HepG2 (cell line): ENCODE data around the gene OFD1. TPM values are rescaled to one million over a fixed set of nuclear protein-coding genes. Genes with fewer than 3 reads are reported as not detected.

Experiments used
- ATAC-seq: fragments of 200-7000 bp; cut with Tn5 transposase; 3 replicates; pipeline ENCODE4 v1.9.1; 2020; ENCODE audit warnings: mild to moderate bottlenecking, moderate library complexity
- BruUV-seq: library from RNA; stranded (reverse); fragments of 400-500 nt; replicated peaks from 2 replicates; lab custom pipeline; 2021; lab: Mats Ljungman, UMichigan
- CTCF ChIA-PET: fragments of 300-600 bp; formaldehyde crosslinking; extraction: SDS; loops from one replicate; lab custom pipeline; 2021; ENCODE audit warnings: low total read pairs, inconsistent platforms, low intra/inter-chr PET ratio; lab: Yijun Ruan, JAX
- POLR2A ChIA-PET: fragments of 350-600 bp; sonication (Branson Sonifier 250); formaldehyde crosslinking; loops from one replicate; lab custom pipeline; 2020; ENCODE audit warnings: antibody characterized with exemption, inconsistent platforms; lab: Yijun Ruan, JAX
- DNase-seq: peaks from one replicate; pipeline ENCODE4 v3.0.0-alpha.2; 2015; ENCODE audit warnings: low spot score
- FAIRE-seq: peaks from 3 replicates; lab custom pipeline; 2011; peaks lifted over from hg19 to GRCh38; lab: Jason Lieb, UNC
- H2AFZ ChIP-seq: one replicate; pipeline ENCODE4 v1.6.1; 2011; ENCODE audit warnings: low read length, inconsistent platforms
- H3K27ac ChIP-seq: fragments of 300-600 bp; 3 replicates; pipeline ENCODE4 v1.8.0; 2011; ENCODE audit warnings: mixed run types, mild to moderate bottlenecking, mixed read lengths, low read length, inconsistent platforms; ENCODE audit not compliant: insufficient read depth; ENCODE audit errors: extremely low read length
- H3K27me3 ChIP-seq, 2 experiments: fragments of 200-600 bp in 1 of 2; 2 replicates in 1 of 2; 3 replicates in 1 of 2; pipeline versions ENCODE4 v1.6.0 to v1.8.0; 2011; ENCODE audit warnings: low read length in 2 of 2, mild to moderate bottlenecking in 2 of 2, moderate library complexity in 2 of 2, inconsistent platforms in 1 of 2; ENCODE audit not compliant: insufficient read depth in 2 of 2, control insufficient read depth in 1 of 2
- H3K36me3 ChIP-seq, 2 experiments: fragments of 200-600 bp in 1 of 2; replicated peaks in 1 of 2; 2 replicates in 1 of 2; 3 replicates in 1 of 2; pipeline versions ENCODE4 v1.5.1 to v1.8.0; 2011; ENCODE audit warnings: low read length in 2 of 2, inconsistent platforms in 1 of 2; ENCODE audit not compliant: insufficient read depth in 2 of 2, control insufficient read depth in 1 of 2
- H3K4me1 ChIP-seq: 2 replicates; pipeline ENCODE4 v1.5.1; 2012; ENCODE audit warnings: low read length, inconsistent platforms; ENCODE audit not compliant: insufficient read depth
- H3K4me2 ChIP-seq: 2 replicates; pipeline ENCODE4 v1.6.0; 2011; ENCODE audit warnings: low read depth, low read length, inconsistent platforms
- H3K4me3 ChIP-seq, 3 experiments: fragments of 200-600 bp in 1 of 3; sonication (generic), shearing (Covaris generic) in 1 of 3; replicated peaks in 1 of 3; 2 replicates each; pipeline ENCODE4 v1.5.1; 2011 to 2016; ENCODE audit warnings: low read length in 3 of 3, inconsistent platforms in 2 of 3, low read depth in 2 of 3, mild to moderate bottlenecking in 2 of 3, control low read depth in 1 of 3, mixed read lengths in 1 of 3; ENCODE audit not compliant: insufficient read depth in 1 of 3
- H3K79me2 ChIP-seq: one replicate; pipeline ENCODE4 v1.6.1; 2011; ENCODE audit warnings: low read length, inconsistent platforms; ENCODE audit not compliant: insufficient read depth
- H3K9ac ChIP-seq: 2 replicates; pipeline ENCODE4 v1.6.0; 2011; ENCODE audit warnings: mild to moderate bottlenecking, low read depth, low read length, inconsistent platforms; ENCODE audit not compliant: insufficient read depth
- H3K9me3 ChIP-seq: 2 replicates; pipeline ENCODE4 v1.5.1; 2012; ENCODE audit warnings: mild to moderate bottlenecking, low read length
- H4K20me1 ChIP-seq: 2 replicates; pipeline ENCODE4 v1.6.0; 2011; ENCODE audit warnings: inconsistent platforms, mild to moderate bottlenecking, low read length, moderate library complexity; ENCODE audit not compliant: insufficient read depth
- KDM2A ChIP-seq: sonication (generic); formaldehyde crosslinking; IDR thresholded peaks from 2 replicates; pipeline ENCODE4 v1.4.0; 2020; ENCODE audit warnings: low read depth, missing genetic modification reagents, borderline replicate concordance
- WGBS: methylation state at CpG from one replicate; pipeline ENCODE4 v1.1.6; 2017; ENCODE audit warnings: low lambda C conversion rate; 5-methylcytosine and 5-hydroxymethylcytosine counted together
- in situ Hi-C: cut with HindIII; loops from 2 replicates; pipeline ENCODE4 v1.10.0; 2017; ENCODE audit warnings: low pct_unique_long_range_greater_than_20kb; ENCODE audit not compliant: extremely low pct_ligation_motif_present
- intact Hi-C: fragments of 100-400 bp; cut with micrococcal nuclease; formaldehyde crosslinking; loops from one replicate; pipeline ENCODE4 v1.10.0; 2022; ENCODE audit not compliant: unreplicated experiment
- polyA plus RNA-seq, 8 experiments: library from polyadenylated mRNA; depleted of rRNA in 3 of 8; stranded (reverse) in 7 of 8; unstranded in 1 of 8; fragments of >200 nt; fragmentation: Illumina TruSeq in 4 of 8; extraction: Trizol in 4 of 8; gene quantifications; 2 replicates each; pipeline versions ENCODE4 v1.2.1 to v1.2.3, GENCODE V29; 2011 to 2016; ENCODE audit warnings: low read depth in 4 of 8, missing spikeins in 1 of 8, mixed read lengths in 1 of 8; ENCODE audit not compliant: insufficient read depth in 1 of 8
- total RNA-seq, 5 experiments: library from RNA; depleted of rRNA; stranded (reverse); fragments of >200 nt; fragmentation: Illumina TruSeq; extraction: Trizol; gene quantifications; 2 replicates each; pipeline ENCODE4 v1.2.3, GENCODE V29; 2016; ENCODE audit warnings: low read depth in 1 of 5
- TF ChIP-seq, protein P1 (sequence below): sonication (generic); formaldehyde crosslinking; IDR thresholded peaks from 2 replicates; pipeline ENCODE4 v1.5.0; 2020; ENCODE audit warnings: mild to moderate bottlenecking, missing genetic modification reagents, moderate library complexity
- TF ChIP-seq, protein P2 (sequence below): sonication (generic); formaldehyde crosslinking; IDR thresholded peaks from 2 replicates; pipeline ENCODE4 v1.4.0; 2020; ENCODE audit warnings: missing genetic modification reagents

The OFD1 gene
- total and polyA plus RNA-seq, 2 of the 13 experiments (the other 11 are each of a cell fraction or from before 2014, with no cell fraction given), result 14.9 to 16.4 TPM

DNA sequence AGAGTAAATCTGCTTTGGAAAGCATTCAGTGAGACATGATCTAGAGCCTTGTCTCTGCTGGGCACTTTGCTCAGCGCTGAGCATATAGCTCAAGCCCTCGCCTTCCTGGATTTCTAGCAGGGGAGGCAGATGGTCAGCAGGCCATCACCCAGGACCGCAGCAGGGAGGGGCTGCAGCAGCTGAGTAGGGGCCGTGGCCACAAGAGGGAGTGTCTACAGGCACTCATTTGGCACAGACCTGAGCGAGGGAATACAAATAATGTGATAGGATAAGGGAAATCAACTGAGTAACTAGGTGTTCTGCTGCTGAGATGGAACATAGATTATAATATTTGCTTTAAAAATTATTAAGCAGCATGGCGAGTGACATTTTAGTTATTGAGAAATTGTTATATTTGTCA, 30.2 kb downstream of the OFD1 start:
- H4K20me1 ChIP-seq, result no peaks in the 10 kb centered on the region
- 91% methylated on average over 4 of the region's 6 CpGs for WGBS
- H3K79me2 ChIP-seq, result no peaks in the 10 kb centered on the region
- intact Hi-C loops, result loop anchor here (1.0 kb wide), 1 partner anchor 268 kb away; no protein-coding TSS in a partner anchor
- no peaks in the 10 kb centered on the region for H3K4me1 ChIP-seq
- CTCF ChIA-PET, result interaction anchor here (1.2 kb wide), 1 partner anchor 268 kb away, joined by 3 read pairs; no protein-coding TSS in a partner anchor
- H3K36me3 ChIP-seq, result peaks cover 0 to 28% of the 10 kb centered on the region in 2 experiments; a peak in 3 of 5 replicates
- TF ChIP-seq, protein P1, sequence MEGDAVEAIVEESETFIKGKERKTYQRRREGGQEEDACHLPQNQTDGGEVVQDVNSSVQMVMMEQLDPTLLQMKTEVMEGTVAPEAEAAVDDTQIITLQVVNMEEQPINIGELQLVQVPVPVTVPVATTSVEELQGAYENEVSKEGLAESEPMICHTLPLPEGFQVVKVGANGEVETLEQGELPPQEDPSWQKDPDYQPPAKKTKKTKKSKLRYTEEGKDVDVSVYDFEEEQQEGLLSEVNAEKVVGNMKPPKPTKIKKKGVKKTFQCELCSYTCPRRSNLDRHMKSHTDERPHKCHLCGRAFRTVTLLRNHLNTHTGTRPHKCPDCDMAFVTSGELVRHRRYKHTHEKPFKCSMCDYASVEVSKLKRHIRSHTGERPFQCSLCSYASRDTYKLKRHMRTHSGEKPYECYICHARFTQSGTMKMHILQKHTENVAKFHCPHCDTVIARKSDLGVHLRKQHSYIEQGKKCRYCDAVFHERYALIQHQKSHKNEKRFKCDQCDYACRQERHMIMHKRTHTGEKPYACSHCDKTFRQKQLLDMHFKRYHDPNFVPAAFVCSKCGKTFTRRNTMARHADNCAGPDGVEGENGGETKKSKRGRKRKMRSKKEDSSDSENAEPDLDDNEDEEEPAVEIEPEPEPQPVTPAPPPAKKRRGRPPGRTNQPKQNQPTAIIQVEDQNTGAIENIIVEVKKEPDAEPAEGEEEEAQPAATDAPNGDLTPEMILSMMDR (CRISPR knock-in tag), result peak; percentile 30; the same call in 1 of the 2 replicates
- TF ChIP-seq KDM2A, result no peak
- TF ChIP-seq, protein P2, sequence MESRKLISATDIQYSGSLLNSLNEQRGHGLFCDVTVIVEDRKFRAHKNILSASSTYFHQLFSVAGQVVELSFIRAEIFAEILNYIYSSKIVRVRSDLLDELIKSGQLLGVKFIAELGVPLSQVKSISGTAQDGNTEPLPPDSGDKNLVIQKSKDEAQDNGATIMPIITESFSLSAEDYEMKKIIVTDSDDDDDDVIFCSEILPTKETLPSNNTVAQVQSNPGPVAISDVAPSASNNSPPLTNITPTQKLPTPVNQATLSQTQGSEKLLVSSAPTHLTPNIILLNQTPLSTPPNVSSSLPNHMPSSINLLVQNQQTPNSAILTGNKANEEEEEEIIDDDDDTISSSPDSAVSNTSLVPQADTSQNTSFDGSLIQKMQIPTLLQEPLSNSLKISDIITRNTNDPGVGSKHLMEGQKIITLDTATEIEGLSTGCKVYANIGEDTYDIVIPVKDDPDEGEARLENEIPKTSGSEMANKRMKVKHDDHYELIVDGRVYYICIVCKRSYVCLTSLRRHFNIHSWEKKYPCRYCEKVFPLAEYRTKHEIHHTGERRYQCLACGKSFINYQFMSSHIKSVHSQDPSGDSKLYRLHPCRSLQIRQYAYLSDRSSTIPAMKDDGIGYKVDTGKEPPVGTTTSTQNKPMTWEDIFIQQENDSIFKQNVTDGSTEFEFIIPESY, result peak; percentile 45; the same call in 1 of the 2 replicates
- TF ChIP-seq, all 625 proteins: peak for 2
- Histone ChIP-seq H3K4me2 (no peak overlapping the region), H3K27me3 (no peaks in the 10 kb centered on the region), H3K4me3 (no peak overlapping the region), H3K9me3 (no peaks in the 10 kb centered on the region), H3K27ac (no peak overlapping the region), H2AFZ (no peak overlapping the region), H3K9ac (no peak overlapping the region)
- POLR2A ChIA-PET, result no interaction called here
- BruUV-seq, result no TSS peak
- peak; percentile 1 for DNase-seq
- FAIRE-seq, result no peak
- peak; percentile 79 for ATAC-seq
- in situ Hi-C loops, result loop anchor here (10.0 to 25.0 kb wide), 2 partner anchors 252 to 270 kb away; no protein-coding TSS in a partner anchor
